ENCODE data around the gene CFI.

Gene CFI

GRCh38 chr4:109798866-109799265 lies 2.9 kb downstream of the CFI start:
- no peak overlapping the region for H3K4me2 ChIP-seq (ENCODE audit: insufficient read depth, low read length, poor library complexity, severe bottlenecking)
- no peaks in the 10 kb centered on the region for H3K36me3 ChIP-seq (replicated peaks in 1 of 2; ENCODE audit: control insufficient read depth in 2 of 2, insufficient read depth in 2 of 2, low read length in 2 of 2)
- H3K9me3 ChIP-seq (replicated peaks in 1 of 2; ENCODE audit: control insufficient read depth in 2 of 2, insufficient read depth in 1 of 2, low read depth in 1 of 2, low read length in 2 of 2): peaks cover 0 to 2% of the 10 kb centered on the region in 2 donors
- no peak overlapping the region for H2BK5ac ChIP-seq (ENCODE audit: low read length)
- H4K91ac ChIP-seq (ENCODE audit: low read depth, low read length, poor library complexity): no peak overlapping the region
- no peaks in the 10 kb centered on the region for H3K79me1 ChIP-seq (ENCODE audit: low read depth, low read length)
- no peak overlapping the region for H2BK12ac ChIP-seq (ENCODE audit: low read length)
- H3K27ac ChIP-seq (replicated peaks; ENCODE audit: low read length): no peak overlapping the region
- H4K8ac ChIP-seq (ENCODE audit: low read depth, low read length): no peak overlapping the region
- no peak overlapping the region for H3K23ac ChIP-seq (ENCODE audit: low read depth, low read length, poor library complexity)
- no peak overlapping the region for H2AFZ ChIP-seq (ENCODE audit: low read length)
- no peak overlapping the region for H3K14ac ChIP-seq (ENCODE audit: low read length)
- H2BK15ac ChIP-seq (ENCODE audit: low read length): no peak overlapping the region
- peaks cover 0 to 8% (median 0%) of the 10 kb centered on the region in 3 experiments for H3K27me3 ChIP-seq (ENCODE audit: control insufficient read depth in 3 of 3, insufficient read depth in 3 of 3, low read depth in 1 of 3, low read length in 3 of 3)
- H3K18ac ChIP-seq (ENCODE audit: low read length): no peak overlapping the region
- no peak overlapping the region for H3K4ac ChIP-seq (ENCODE audit: low read length)
- H3K4me3 ChIP-seq (ENCODE audit: low read length in 2 of 2): no peak overlapping the region
- DNase-seq (ENCODE audit: low spot score): no peak
- H3K4me1 ChIP-seq (ENCODE audit: control insufficient read depth in 2 of 2, insufficient read depth in 1 of 2, low read depth in 1 of 2, low read length in 2 of 2): no peaks in the 10 kb centered on the region
- no peak overlapping the region for H2AK5ac ChIP-seq (ENCODE audit: low read depth, low read length)
- H2BK120ac ChIP-seq (ENCODE audit: low read depth, low read length): no peak overlapping the region
- no peak overlapping the region for H3K9ac ChIP-seq (ENCODE audit: low read depth, low read length, poor library complexity)

- Histone ChIP-seq H3K27ac (replicated peaks; ENCODE audit: low read length) (no peak overlapping the region), H3K9ac (ENCODE audit: low read depth, low read length, poor library complexity) (no peak overlapping the region), H3K14ac (ENCODE audit: low read length) (peak overlapping the region; percentile 94), H4K91ac (ENCODE audit: low read depth, low read length, poor library complexity) (no peak overlapping the region), H3K18ac (ENCODE audit: low read length) (peak overlapping the region; percentile 67), H3K9me3 (replicated peaks in 1 of 2; ENCODE audit: control insufficient read depth in 2 of 2, insufficient read depth in 1 of 2, low read depth in 1 of 2, low read length in 2 of 2) (peaks cover 0 to 2% of the 10 kb centered on the region in 2 donors), H3K23ac (ENCODE audit: low read depth, low read length, poor library complexity) (no peak overlapping the region), H2BK120ac (ENCODE audit: low read depth, low read length) (no peak overlapping the region), H3K4me2 (ENCODE audit: insufficient read depth, low read length, poor library complexity, severe bottlenecking) (no peak overlapping the region), H2BK12ac (ENCODE audit: low read length) (no peak overlapping the region), H3K4me1 (ENCODE audit: control insufficient read depth in 2 of 2, insufficient read depth in 1 of 2, low read depth in 1 of 2, low read length in 2 of 2) (no peaks in the 10 kb centered on the region), H3K79me1 (ENCODE audit: low read depth, low read length) (no peaks in the 10 kb centered on the region), H2AFZ (ENCODE audit: low read length) (no peak overlapping the region), H3K4me3 (ENCODE audit: low read length in 2 of 2) (peak overlapping the region in 1 of 2 donors; percentile 16), H2BK15ac (ENCODE audit: low read length) (no peak overlapping the region), H3K36me3 (replicated peaks in 1 of 2; ENCODE audit: control insufficient read depth in 2 of 2, insufficient read depth in 2 of 2, low read length in 2 of 2) (no peaks in the 10 kb centered on the region), H2BK5ac (ENCODE audit: low read length) (no peak overlapping the region), H4K8ac (ENCODE audit: low read depth, low read length) (no peak overlapping the region), H2AK5ac (ENCODE audit: low read depth, low read length) (no peak overlapping the region), H3K27me3 (ENCODE audit: control insufficient read depth in 3 of 3, insufficient read depth in 3 of 3, low read depth in 1 of 3, low read length in 3 of 3) (peaks cover 0 to 5% (median 0%) of the 10 kb centered on the region in 3 experiments), H3K4ac (ENCODE audit: low read length) (no peak overlapping the region)
- no peak for DNase-seq (ENCODE audit: low spot score)
- WGBS, 2 donors (ENCODE audit: extremely low coverage in 2 of 2, insufficient read length in 2 of 2, insufficient replicate concordance in 1 of 2): no CpG with 5 or more reads among the region's 6 CpGs
Observed at GRCh38 chr4:109795059-109795458, 6.7 kb downstream of the CFI start.

GRCh38 chr4:109787807-109788206 lies 14.0 kb downstream of the CFI start:
- Histone ChIP-seq H3K4me3 (ENCODE audit: low read length in 2 of 2) (no peak overlapping the region), H2AK5ac (ENCODE audit: low read depth, low read length) (no peak overlapping the region), H3K27ac (replicated peaks; ENCODE audit: low read length) (no peak overlapping the region), H4K91ac (ENCODE audit: low read depth, low read length, poor library complexity) (no peak overlapping the region), H4K8ac (ENCODE audit: low read depth, low read length) (no peak overlapping the region), H3K4me1 (ENCODE audit: control insufficient read depth in 2 of 2, insufficient read depth in 1 of 2, low read depth in 1 of 2, low read length in 2 of 2) (no peaks in the 10 kb centered on the region), H3K79me1 (ENCODE audit: low read depth, low read length) (no peaks in the 10 kb centered on the region), H3K4me2 (ENCODE audit: insufficient read depth, low read length, poor library complexity, severe bottlenecking) (no peak overlapping the region), H2AFZ (ENCODE audit: low read length) (no peak overlapping the region), H3K18ac (ENCODE audit: low read length) (no peak overlapping the region), H2BK5ac (ENCODE audit: low read length) (no peak overlapping the region), H3K9ac (ENCODE audit: low read depth, low read length, poor library complexity) (no peak overlapping the region), H3K14ac (ENCODE audit: low read length) (no peak overlapping the region), H3K36me3 (replicated peaks in 1 of 2; ENCODE audit: control insufficient read depth in 2 of 2, insufficient read depth in 2 of 2, low read length in 2 of 2) (no peaks in the 10 kb centered on the region), H2BK12ac (ENCODE audit: low read length) (no peak overlapping the region), H3K4ac (ENCODE audit: low read length) (no peak overlapping the region), H3K9me3 (replicated peaks in 1 of 2; ENCODE audit: control insufficient read depth in 2 of 2, insufficient read depth in 1 of 2, low read depth in 1 of 2, low read length in 2 of 2) (no peaks in the 10 kb centered on the region), H3K27me3 (ENCODE audit: control insufficient read depth in 3 of 3, insufficient read depth in 3 of 3, low read depth in 1 of 3, low read length in 3 of 3) (no peaks in the 10 kb centered on the region), H2BK15ac (ENCODE audit: low read length) (no peak overlapping the region), H2BK120ac (ENCODE audit: low read depth, low read length) (no peak overlapping the region), H3K23ac (ENCODE audit: low read depth, low read length, poor library complexity) (no peak overlapping the region)
- WGBS, 2 donors (ENCODE audit: extremely low coverage in 2 of 2, insufficient read length in 2 of 2, insufficient replicate concordance in 1 of 2): no CpG with 5 or more reads among the region's 1 CpG
- DNase-seq (ENCODE audit: low spot score): no peak

GRCh38 chr4:109786846-109787245 lies 15.0 kb downstream of the CFI start:
- no peak overlapping the region for H3K4me2 ChIP-seq (ENCODE audit: insufficient read depth, low read length, poor library complexity, severe bottlenecking)
- no peak for DNase-seq (ENCODE audit: low spot score)
- H2BK5ac ChIP-seq (ENCODE audit: low read length): no peak overlapping the region

More at GRCh38 chr4:109786846-109787245, 15.0 kb downstream of the CFI start:
- no peak overlapping the region for H3K4me3 ChIP-seq (ENCODE audit: low read length in 2 of 2)
- H2BK120ac ChIP-seq (ENCODE audit: low read depth, low read length): no peak overlapping the region
- H3K9me3 ChIP-seq (replicated peaks in 1 of 2; ENCODE audit: control insufficient read depth in 2 of 2, insufficient read depth in 1 of 2, low read depth in 1 of 2, low read length in 2 of 2): no peaks in the 10 kb centered on the region
- H3K4me1 ChIP-seq (ENCODE audit: control insufficient read depth in 2 of 2, insufficient read depth in 1 of 2, low read depth in 1 of 2, low read length in 2 of 2): no peaks in the 10 kb centered on the region
- H3K14ac ChIP-seq (ENCODE audit: low read length): no peak overlapping the region
- H2AFZ ChIP-seq (ENCODE audit: low read length): no peak overlapping the region
- H3K18ac ChIP-seq (ENCODE audit: low read length): no peak overlapping the region
- no peaks in the 10 kb centered on the region for H3K27me3 ChIP-seq (ENCODE audit: control insufficient read depth in 3 of 3, insufficient read depth in 3 of 3, low read depth in 1 of 3, low read length in 3 of 3)
- H3K36me3 ChIP-seq (replicated peaks in 1 of 2; ENCODE audit: control insufficient read depth in 2 of 2, insufficient read depth in 2 of 2, low read length in 2 of 2): no peaks in the 10 kb centered on the region
- no peak overlapping the region for H2BK12ac ChIP-seq (ENCODE audit: low read length)
- no peak overlapping the region for H3K4ac ChIP-seq (ENCODE audit: low read length)
- H4K91ac ChIP-seq (ENCODE audit: low read depth, low read length, poor library complexity): no peak overlapping the region
- H3K27ac ChIP-seq (replicated peaks; ENCODE audit: low read length): no peak overlapping the region
- H3K79me1 ChIP-seq (ENCODE audit: low read depth, low read length): no peaks in the 10 kb centered on the region
- no peak overlapping the region for H3K9ac ChIP-seq (ENCODE audit: low read depth, low read length, poor library complexity)
- no peak overlapping the region for H3K23ac ChIP-seq (ENCODE audit: low read depth, low read length, poor library complexity)
- H2BK15ac ChIP-seq (ENCODE audit: low read length): no peak overlapping the region
- WGBS, 2 donors (ENCODE audit: extremely low coverage in 2 of 2, insufficient read length in 2 of 2, insufficient replicate concordance in 1 of 2): no CpG with 5 or more reads among the region's 1 CpG
- H2AK5ac ChIP-seq (ENCODE audit: low read depth, low read length): no peak overlapping the region
- H4K8ac ChIP-seq (ENCODE audit: low read depth, low read length): no peak overlapping the region

All from neuronal stem cell (in vitro differentiated cells).